Suppressor macrophage (primary cell): ENCODE results near the gene NEUROD2.

Experiments
- DNase-seq, 4 experiments: peaks; one replicate each; pipeline ENCODE4 v3.0.0-alpha.2; 2020 to 2022

NEUROD2 gene

GRCh38 chr17:39634384-39634871, 26.7 kb upstream of the NEUROD2 start:
- peak; percentile 54 to 79 (median 60) for DNase-seq

DNA sequence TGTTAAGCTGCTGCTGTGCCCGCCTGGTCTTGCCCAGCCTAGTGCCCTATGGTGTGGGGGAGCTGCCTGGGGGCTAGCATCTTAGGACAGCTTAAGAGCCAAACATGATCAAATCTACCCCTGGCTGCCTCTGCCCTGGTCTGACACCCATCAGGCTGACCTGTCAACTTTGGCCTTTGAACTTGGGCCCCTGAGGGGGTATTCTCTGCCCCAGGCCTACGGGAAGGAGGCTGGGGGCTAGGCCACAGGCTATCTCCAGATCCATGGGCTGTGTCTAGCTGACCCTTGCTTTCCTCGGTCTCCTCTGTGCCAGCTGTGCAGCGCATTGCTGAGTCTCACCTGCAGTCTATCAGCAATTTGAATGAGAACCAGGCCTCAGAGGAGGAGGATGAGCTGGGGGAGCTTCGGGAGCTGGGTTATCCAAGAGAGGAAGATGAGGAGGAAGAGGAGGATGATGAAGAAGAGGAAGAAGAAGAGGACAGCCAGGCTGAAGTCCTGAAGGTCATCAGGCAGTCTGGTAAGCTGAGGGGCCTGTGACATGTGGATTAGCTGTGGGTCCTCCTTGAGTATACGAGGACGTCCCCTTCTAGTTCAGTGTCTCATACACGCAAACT, 26.0 kb upstream of the NEUROD2 start:
- DNase-seq, result no peak

DNA sequence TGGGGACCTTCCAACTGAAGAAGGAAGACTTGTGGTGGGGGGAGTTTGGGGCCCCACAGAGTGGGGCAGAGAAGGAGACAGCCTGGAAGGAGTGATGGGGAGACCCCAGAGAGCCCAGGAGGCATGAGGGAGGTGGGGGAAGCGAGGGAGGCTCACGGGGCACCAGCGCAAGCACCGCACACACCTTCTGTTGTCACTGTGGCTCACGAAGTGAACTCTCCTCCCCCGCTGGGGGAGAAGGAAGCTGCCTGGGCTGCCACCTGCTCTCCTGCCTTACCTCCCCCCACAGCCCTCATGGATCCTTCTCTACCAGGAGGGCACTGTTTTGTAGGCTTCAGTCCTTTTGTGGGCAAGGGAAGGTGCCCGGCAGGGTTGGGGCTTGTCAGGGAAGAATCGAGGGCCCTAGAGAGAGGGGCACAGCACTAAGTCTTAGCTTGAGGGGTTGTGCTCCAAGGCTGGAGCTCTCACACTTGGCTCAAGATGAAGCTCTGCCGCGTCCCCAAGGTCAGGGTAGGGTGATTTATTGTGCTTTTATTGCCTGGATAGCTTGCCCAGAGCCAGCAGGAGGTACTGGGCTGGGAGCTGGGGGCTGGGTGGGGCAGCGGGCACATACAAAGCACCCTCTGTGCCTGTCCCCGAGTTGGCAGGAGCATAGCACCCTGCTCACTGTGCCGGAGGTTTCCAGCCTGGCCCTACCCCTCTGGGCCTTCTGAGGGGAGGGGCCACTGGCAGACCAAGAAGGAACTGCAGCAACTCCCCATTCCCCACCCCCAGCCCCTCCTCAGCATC, 24.6 kb upstream of the NEUROD2 start:
- no peak for DNase-seq

DNA sequence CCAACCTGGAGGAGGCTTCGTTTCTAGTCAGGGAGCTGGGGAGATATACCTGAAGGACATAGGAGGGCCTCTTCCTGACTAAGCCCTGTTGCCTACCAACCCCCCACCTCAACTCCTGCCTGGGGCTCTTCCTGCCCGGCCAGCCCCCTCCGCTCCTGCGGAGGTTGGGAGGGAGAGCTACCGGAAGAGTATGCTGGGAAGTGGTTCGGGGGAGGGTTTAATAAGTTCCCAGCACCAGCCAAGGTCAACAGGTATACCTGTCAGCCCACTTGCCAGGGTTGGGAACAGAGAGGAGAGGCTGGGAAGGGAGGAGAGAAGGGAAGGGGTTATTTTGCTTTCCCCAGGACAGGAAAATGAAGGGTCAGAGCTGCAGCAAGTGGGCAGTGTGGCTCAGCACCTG, 23.7 kb upstream of the NEUROD2 start:
- DNase-seq, result no peak

DNA sequence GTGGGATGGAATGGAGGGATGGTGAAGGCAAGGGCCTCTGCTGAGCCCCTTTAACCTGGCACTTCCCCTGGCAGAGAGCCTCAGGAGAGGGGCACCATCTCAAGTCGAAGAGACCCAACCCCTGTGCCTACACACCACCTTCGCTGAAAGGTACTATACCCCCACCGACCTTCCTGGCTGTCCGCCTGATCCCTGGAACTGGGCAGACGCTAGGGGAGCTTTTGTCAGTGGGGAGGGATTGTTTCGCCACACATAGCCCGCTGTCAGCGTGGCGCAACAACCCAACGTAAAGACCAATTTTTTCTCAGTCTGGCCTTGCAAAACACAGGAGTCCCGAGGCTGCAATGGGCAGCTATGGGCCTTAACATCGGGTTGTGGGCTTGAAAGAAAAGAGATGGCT, 22.2 kb upstream of the NEUROD2 start:
- DNase-seq, result peak; percentile 60 to 78 (median 76)

- DNase-seq, result no peak
Measured at GRCh38 chr17:39629494-39629880, 21.8 kb upstream of the NEUROD2 start.

GRCh38 chr17:39628655-39629493, 21.2 kb upstream of the NEUROD2 start:
- no peak for DNase-seq

GRCh38 chr17:39627712-39628516, 20.2 kb upstream of the NEUROD2 start:
- no peak for DNase-seq

- DNase-seq, result no peak
Measured at GRCh38 chr17:39627047-39627711, 19.5 kb upstream of the NEUROD2 start.

GRCh38 chr17:39626171-39627046, 18.7 kb upstream of the NEUROD2 start, which contains the start of gene PPP1R1B:
Gene PPP1R1B, plus strand, starts transcription at chr17:39626952. Its CDS starts 441 bp downstream, at chr17:39627393.
- peak in 1 of 4 experiments; percentile 17 for DNase-seq

- no peak for DNase-seq
Measured at GRCh38 chr17:39625198-39625785, 17.6 kb upstream of the NEUROD2 start.

GRCh38 chr17:39624313-39624712, 16.6 kb upstream of the NEUROD2 start:
- DNase-seq, result no peak

DNA sequence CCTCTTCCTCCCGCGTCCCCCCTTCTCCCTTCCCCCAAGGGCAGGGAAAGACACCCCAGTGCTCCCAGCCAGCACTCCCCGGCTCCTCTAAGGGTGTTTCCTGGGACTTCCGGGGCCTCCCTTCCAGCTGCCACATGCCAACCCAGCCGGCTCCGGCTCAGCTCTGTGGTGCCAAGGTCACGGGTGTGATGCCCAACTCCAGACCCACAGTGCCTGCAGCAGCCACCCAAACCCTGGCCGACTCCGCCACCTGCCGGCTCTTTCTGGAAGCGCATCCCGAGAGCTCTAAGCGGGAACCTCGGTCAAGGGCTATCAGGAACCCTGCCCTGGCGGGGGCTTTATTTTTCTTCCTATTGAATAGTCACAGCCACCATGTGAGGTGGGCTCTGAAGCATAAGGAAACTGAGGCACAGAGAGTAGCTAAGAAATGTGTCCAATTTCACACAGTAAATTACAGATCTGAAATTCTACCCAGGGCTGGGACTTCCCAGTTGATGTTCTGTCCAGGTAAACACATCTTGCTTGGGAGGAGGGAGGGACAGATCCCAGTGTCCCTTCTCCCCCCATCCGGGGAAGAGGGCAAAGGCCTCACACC, 15.7 kb upstream of the NEUROD2 start:
- DNase-seq, result peak; percentile 85 to 94 (median 92)

- no peak for DNase-seq
Measured at GRCh38 chr17:39622380-39623006, 14.8 kb upstream of the NEUROD2 start.

DNA sequence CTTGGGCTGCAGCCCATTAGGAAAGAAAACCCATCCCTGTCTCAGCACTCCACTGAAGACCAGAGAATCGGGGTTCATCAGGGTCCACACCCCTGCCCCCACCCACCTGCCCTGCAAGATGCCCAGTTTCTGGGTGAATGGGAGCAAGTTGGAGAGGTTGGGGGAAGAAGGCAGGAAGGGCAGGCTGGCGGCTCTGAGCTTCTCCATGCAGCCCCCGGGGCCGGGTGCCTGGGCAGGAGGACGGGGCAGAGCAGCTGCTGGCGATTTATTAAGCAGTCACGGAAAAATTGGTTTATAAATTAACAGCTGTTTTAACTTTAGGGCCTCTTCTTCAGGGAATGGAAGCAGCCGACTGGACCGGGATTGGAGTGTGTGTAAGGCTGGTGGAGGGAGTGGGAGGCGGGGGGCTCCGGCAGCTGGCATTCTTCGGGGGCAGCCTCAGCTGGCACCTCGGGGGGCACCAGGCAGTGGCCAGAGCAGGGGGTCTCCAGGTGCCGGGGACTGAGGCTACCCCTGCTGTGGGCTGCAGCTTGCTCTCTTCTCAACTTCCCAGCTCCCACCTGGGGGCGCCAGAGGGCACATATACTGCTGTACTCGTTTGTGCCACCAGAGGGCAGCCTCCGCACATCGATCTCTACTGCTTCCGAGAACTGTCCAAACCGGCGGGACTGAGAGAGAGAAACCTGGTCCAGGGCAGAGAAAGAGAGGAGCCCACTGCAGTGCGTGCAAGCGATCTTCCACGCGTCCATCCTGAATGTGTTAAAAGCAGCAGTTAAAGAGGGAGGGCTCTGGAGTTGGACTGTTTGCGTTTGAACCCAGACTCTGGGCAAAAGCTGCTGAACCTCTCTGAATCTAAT, 14.0 kb upstream of the NEUROD2 start:
- DNase-seq, result peak; percentile 84 to 96 (median 88)

- DNase-seq, result no peak
Measured at GRCh38 chr17:39619786-39620101, 12.0 kb upstream of the NEUROD2 start.

DNA sequence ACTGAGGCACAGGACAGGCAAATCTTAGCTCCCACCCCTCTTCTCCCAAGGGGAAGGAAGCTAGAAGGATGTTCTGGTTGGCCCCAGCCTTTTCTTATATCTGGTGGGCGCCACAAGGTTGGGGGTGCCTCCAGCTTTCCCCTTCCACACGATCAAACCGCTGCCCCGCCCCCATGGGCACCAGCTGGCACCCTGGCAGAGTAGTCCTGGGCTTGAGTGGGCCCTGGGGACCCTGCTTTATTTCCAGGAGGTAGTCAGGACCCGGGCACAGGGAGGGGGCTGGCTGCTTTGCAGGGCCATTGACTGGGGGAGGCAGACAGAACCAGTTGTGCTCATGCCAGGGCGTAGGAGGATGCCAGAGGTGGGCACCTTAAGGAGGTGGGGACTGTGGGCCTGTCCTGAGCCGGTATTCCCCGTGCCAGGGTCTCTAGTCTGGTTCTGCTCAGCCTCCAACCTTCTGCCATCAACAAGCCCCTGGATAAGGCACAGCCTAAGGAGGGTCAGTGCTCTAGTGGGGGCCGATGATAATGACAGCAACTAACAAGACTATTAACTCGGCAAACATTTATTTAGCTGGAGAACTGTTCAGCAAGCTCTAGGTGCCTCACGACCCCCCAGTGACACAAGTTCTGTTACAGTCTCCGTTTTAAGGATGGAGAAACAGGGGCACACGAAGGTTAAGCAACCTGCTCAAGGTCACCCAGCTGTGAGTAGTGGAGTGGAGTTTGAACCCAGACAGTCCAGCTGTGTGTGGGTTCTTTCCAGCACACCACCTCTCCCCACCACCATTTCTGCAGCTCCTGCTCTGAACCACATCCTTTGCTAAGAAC, 11.5 kb upstream of the NEUROD2 start:
- no peak for DNase-seq
